GM12865 (cell line): ENCODE results near the gene PTPN13.
A peak's percentile ranks its signal among the peaks of the same experiment; 100 is the strongest.
"Not testable (repeated sequence)": the region's sequence is repeated elsewhere in the genome, so short reads cannot be mapped to it uniquely, and the experiment has no call there.

Source experiments
- DNase-seq: peaks from one replicate; pipeline ENCODE4 v3.0.0; 2010; ENCODE audit warnings: low read depth
- H3K4me3 ChIP-seq: 2 replicates; pipeline ENCODE4 v1.5.1; 2011; ENCODE audit warnings: mild to moderate bottlenecking, low read depth, low read length, control low read depth
- TF ChIP-seq, protein P1 (sequence below): IDR thresholded peaks from 2 replicates; pipeline ENCODE4 v1.5.1; 2011; ENCODE audit warnings: low read length, control low read depth, low read depth, inconsistent platforms; ENCODE audit not compliant: insufficient read depth; ENCODE audit errors: missing control alignments

Gene PTPN13

DNA sequence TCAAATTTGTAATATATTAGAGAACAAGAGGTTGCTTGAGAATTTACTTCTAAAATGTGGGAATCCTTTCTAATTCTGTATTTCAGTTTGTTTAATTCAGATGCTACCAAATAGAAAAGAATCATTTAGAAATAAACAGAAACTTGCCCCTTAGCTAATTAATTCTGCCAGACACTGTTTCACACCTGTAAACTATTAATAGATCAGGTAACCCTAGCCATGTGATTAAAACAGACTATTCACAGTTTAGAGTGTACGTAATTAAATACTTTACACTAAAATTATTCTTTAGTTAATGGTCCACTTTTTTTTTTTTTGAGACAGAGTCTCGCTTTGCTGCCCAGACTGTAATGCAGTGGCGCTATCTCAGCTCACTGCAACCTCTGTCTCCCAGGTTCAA is 124.0 kb downstream of the PTPN13 start:
- H3K4me3 ChIP-seq, result no peak overlapping the region
- TF ChIP-seq, protein P1, sequence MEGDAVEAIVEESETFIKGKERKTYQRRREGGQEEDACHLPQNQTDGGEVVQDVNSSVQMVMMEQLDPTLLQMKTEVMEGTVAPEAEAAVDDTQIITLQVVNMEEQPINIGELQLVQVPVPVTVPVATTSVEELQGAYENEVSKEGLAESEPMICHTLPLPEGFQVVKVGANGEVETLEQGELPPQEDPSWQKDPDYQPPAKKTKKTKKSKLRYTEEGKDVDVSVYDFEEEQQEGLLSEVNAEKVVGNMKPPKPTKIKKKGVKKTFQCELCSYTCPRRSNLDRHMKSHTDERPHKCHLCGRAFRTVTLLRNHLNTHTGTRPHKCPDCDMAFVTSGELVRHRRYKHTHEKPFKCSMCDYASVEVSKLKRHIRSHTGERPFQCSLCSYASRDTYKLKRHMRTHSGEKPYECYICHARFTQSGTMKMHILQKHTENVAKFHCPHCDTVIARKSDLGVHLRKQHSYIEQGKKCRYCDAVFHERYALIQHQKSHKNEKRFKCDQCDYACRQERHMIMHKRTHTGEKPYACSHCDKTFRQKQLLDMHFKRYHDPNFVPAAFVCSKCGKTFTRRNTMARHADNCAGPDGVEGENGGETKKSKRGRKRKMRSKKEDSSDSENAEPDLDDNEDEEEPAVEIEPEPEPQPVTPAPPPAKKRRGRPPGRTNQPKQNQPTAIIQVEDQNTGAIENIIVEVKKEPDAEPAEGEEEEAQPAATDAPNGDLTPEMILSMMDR, result no peak
- no peak for DNase-seq

DNA sequence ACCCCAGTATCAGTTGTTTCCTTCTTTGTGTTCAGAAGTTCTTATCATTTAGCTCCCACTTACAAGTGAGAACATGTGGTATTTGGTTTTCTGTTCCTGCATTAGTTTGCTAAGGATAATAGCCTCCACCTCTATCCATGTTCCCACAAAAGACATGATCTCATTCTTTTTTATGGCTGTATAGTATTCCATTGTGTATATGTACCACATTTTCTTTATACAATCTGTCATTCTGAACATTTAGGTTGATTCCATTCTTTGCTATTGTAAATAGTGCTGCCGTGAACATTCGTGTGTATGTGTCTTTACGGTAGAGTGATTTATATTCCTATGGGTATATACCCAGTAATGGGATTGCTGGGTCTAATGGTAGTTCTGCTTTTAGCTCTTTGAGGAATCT is 125.0 kb downstream of the PTPN13 start:
- not testable (repeated sequence) for H3K4me3 ChIP-seq, DNase-seq

GRCh38 chr4:86720508-86721068 is 126.5 kb downstream of the PTPN13 start:
- no peak overlapping the region for H3K4me3 ChIP-seq
- DNase-seq, result no peak
- TF ChIP-seq, protein P1, result no peak

- TF ChIP-seq, protein P1, result no peak
- H3K4me3 ChIP-seq, result no peak overlapping the region
- DNase-seq, result no peak
These were observed 127.3 kb downstream of the PTPN13 start for GRCh38 chr4:86721412-86721811.

DNA sequence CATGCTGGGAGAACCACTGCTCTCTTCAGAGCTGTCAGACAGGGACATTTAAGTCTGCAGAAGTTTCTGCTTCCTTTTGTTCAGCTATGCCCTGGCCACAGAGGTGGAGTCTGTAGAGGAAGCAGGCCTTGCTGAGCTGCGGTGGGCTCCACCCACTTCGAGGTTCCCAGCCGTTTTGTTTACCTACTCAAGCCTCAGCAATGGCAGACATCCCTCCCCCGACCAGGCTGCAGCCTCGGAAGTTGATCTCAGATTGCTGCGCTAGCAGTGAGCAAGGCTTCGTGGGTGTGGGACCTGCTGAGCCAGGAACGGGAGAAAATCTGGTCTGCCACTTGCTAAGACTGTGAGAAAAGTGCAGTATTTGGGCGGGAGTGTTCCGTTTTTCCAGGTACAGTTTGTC is 136.2 kb downstream of the PTPN13 start:
- peak; percentile 53 for DNase-seq
- no peak overlapping the region for H3K4me3 ChIP-seq
- TF ChIP-seq, protein P1, result no peak

- H3K4me3 ChIP-seq, result no peak overlapping the region
- no peak for DNase-seq
- TF ChIP-seq, protein P1, result no peak
These were observed 143.1 kb downstream of the PTPN13 start for GRCh38 chr4:86737244-86737643.

- TF ChIP-seq, protein P1, result no peak
- no peak overlapping the region for H3K4me3 ChIP-seq
- no peak for DNase-seq
These were observed 147.7 kb downstream of the PTPN13 start for GRCh38 chr4:86741846-86742245.
